Parathyroid adenoma (tissue), 2 donors: ENCODE measurements around the gene TM9SF3.

Experiments used
- H2AFZ ChIP-seq: fragments of 300-600 bp; sonication (generic); one replicate; pipeline ENCODE4 v1.7.0; 2017; ENCODE audit warnings: antibody characterized with exemption, mild to moderate bottlenecking
- H3K27ac ChIP-seq: fragments of 300-600 bp; sonication (generic); one replicate; pipeline ENCODE4 v1.7.0; 2017
- H3K27me3 ChIP-seq: fragments of 300-600 bp; sonication (generic); one replicate; pipeline ENCODE4 v1.7.0; 2017; ENCODE audit warnings: low read length; ENCODE audit not compliant: control insufficient read depth, insufficient read depth
- H3K36me3 ChIP-seq: fragments of 300-600 bp; sonication (generic); one replicate; pipeline ENCODE4 v1.7.0; 2017; ENCODE audit warnings: low read length; ENCODE audit not compliant: control insufficient read depth, insufficient read depth
- H3K4me1 ChIP-seq: fragments of 300-600 bp; sonication (generic); one replicate; pipeline ENCODE4 v1.7.0; 2017; ENCODE audit warnings: control low read depth
- H3K4me2 ChIP-seq: fragments of 300-600 bp; sonication (generic); one replicate; pipeline ENCODE4 v1.7.0; 2017; ENCODE audit warnings: low read length
- H3K4me3 ChIP-seq: fragments of 300-600 bp; sonication (generic); one replicate; pipeline ENCODE4 v1.7.0; 2017; ENCODE audit warnings: low read depth, low read length
- H3K79me2 ChIP-seq: fragments of 300-600 bp; sonication (generic); one replicate; pipeline ENCODE4 v1.7.0; 2017; ENCODE audit warnings: control low read depth
- H3K9ac ChIP-seq: fragments of 300-600 bp; sonication (generic); one replicate; pipeline ENCODE4 v1.7.0; 2017; ENCODE audit warnings: mild to moderate bottlenecking
- H3K9me3 ChIP-seq: fragments of 300-600 bp; sonication (generic); one replicate; pipeline ENCODE4 v1.7.0; 2017; ENCODE audit warnings: low read length; ENCODE audit not compliant: control insufficient read depth
- CTCF ChIP-seq: fragments of 300-600 bp; sonication (generic); IDR thresholded peaks from one replicate; pipeline ENCODE4 v1.7.0; 2017; ENCODE audit warnings: antibody characterized with exemption, mild to moderate bottlenecking
- donor health status: primary hyperparathyroidism.

The TM9SF3 gene

GRCh38 chr10:96468845-96469244, 118.0 kb downstream of the TM9SF3 start:
- H3K4me2 ChIP-seq: no peak overlapping the region
- peaks cover 2% of the 10 kb centered on the region for H3K4me1 ChIP-seq
- H3K9ac ChIP-seq: no peak overlapping the region
- TF ChIP-seq CTCF: no peak
- H3K4me3 ChIP-seq: no peak overlapping the region
- no peaks in the 10 kb centered on the region for H3K79me2 ChIP-seq
- H2AFZ ChIP-seq: no peak overlapping the region
- no peak overlapping the region for H3K27ac ChIP-seq
- H3K36me3 ChIP-seq: no peaks in the 10 kb centered on the region
- H3K27me3 ChIP-seq: no peaks in the 10 kb centered on the region
- H3K9me3 ChIP-seq: no peaks in the 10 kb centered on the region
